SK-N-SH treated with all-trans-retinoic acid at 6 μM for 48 hours (cell line): ENCODE results near the gene C13orf42.

Experiments used
- ATAC-seq: fragments of 200-7000 bp; cut with Tn5 transposase; 3 replicates; pipeline ENCODE4 v1.9.1; 2020; ENCODE audit warnings: mild to moderate bottlenecking, moderate library complexity
- ARNTL ChIP-seq: fragments of 450-650 bp; formaldehyde crosslinking; IDR thresholded peaks from 2 replicates; pipeline ENCODE4 v1.5.0; 2020; ENCODE audit warnings: low read depth, mild to moderate bottlenecking, moderate library complexity, borderline replicate concordance
- BACH2 ChIP-seq: fragments of 250-450 bp; sonication (Bioruptor Pico); IDR thresholded peaks from 2 replicates; pipeline ENCODE4 v1.9.0; 2021; ENCODE audit warnings: mild to moderate bottlenecking, borderline replicate concordance
- CREB5 ChIP-seq: fragments of 250-450 bp; sonication (Bioruptor Pico); IDR thresholded peaks from 2 replicates; pipeline ENCODE4 v1.5.1; 2020; ENCODE audit warnings: low read depth, mild to moderate bottlenecking, moderate library complexity
- CSDC2 ChIP-seq: fragments of 250-450 bp; sonication (Bioruptor Pico); IDR thresholded peaks from 2 replicates; pipeline ENCODE4 v1.5.0; 2020; ENCODE audit warnings: mild to moderate bottlenecking, moderate library complexity
- CSRNP3 ChIP-seq: fragments of 250-450 bp; sonication (Bioruptor Pico); IDR thresholded peaks from 2 replicates; pipeline ENCODE4 v1.5.1; 2021; ENCODE audit warnings: mild to moderate bottlenecking, moderate library complexity
- GLIS3 ChIP-seq: fragments of 250-450 bp; sonication (Bioruptor Pico); IDR thresholded peaks from 2 replicates; pipeline ENCODE4 v1.5.0; 2020; ENCODE audit warnings: mild to moderate bottlenecking, moderate library complexity
- ISL1 ChIP-seq: fragments of 250-450 bp; sonication (Bioruptor Pico); IDR thresholded peaks from 2 replicates; pipeline ENCODE4 v2.1.2; 2022; ENCODE audit warnings: mild to moderate bottlenecking, moderate library complexity
- PATZ1 ChIP-seq: fragments of 250-450 bp; sonication (Bioruptor Pico); IDR thresholded peaks from 2 replicates; pipeline ENCODE4 v1.8.0; 2020; ENCODE audit warnings: mild to moderate bottlenecking, moderate library complexity, borderline replicate concordance
- POU6F1 ChIP-seq: fragments of 250-450 bp; sonication (Bioruptor Pico); IDR thresholded peaks from 2 replicates; pipeline ENCODE4 v1.8.0; 2021; ENCODE audit warnings: low read depth, mild to moderate bottlenecking, moderate library complexity, borderline replicate concordance
- PPARA ChIP-seq: fragments of 250-450 bp; sonication (Bioruptor Pico); IDR thresholded peaks from 2 replicates; pipeline ENCODE4 v1.5.0; 2020; ENCODE audit warnings: mild to moderate bottlenecking, borderline replicate concordance
- RARB ChIP-seq: fragments of 250-450 bp; sonication (Bioruptor Pico); IDR thresholded peaks from 2 replicates; pipeline ENCODE4 v1.8.0; 2021; ENCODE audit warnings: mild to moderate bottlenecking, moderate library complexity
- SNAI2 ChIP-seq: fragments of 250-450 bp; sonication (Bioruptor Pico); IDR thresholded peaks from 2 replicates; pipeline ENCODE4 v1.5.0; 2020; ENCODE audit warnings: mild to moderate bottlenecking, moderate library complexity
- TCF4 ChIP-seq: fragments of 250-450 bp; sonication (Bioruptor Pico); IDR thresholded peaks from 2 replicates; pipeline ENCODE4 v1.8.0; 2021; ENCODE audit warnings: mild to moderate bottlenecking, moderate library complexity, borderline replicate concordance
- TOX ChIP-seq: fragments of 250-450 bp; sonication (Bioruptor Pico); IDR thresholded peaks from 2 replicates; pipeline ENCODE4 v1.8.0; 2021; ENCODE audit warnings: mild to moderate bottlenecking, moderate library complexity, borderline replicate concordance
- TSHZ2 ChIP-seq: fragments of 250-450 bp; sonication (Bioruptor Pico); IDR thresholded peaks from 2 replicates; pipeline ENCODE4 v1.5.0; 2020; ENCODE audit warnings: mild to moderate bottlenecking, moderate library complexity
- ZC3H10 ChIP-seq: fragments of 250-450 bp; sonication (Bioruptor Pico); IDR thresholded peaks from 2 replicates; pipeline ENCODE4 v1.5.1; 2021; ENCODE audit warnings: mild to moderate bottlenecking, moderate library complexity
- ZFP3 ChIP-seq: fragments of 250-450 bp; sonication (Bioruptor Pico); IDR thresholded peaks from 2 replicates; pipeline ENCODE4 v1.5.0; 2020; ENCODE audit warnings: mild to moderate bottlenecking, moderate library complexity
- ZFP30 ChIP-seq: fragments of 450-650 bp; formaldehyde crosslinking; IDR thresholded peaks from 2 replicates; pipeline ENCODE4 v1.5.0; 2022; ENCODE audit warnings: mild to moderate bottlenecking, moderate library complexity
- ZNF565 ChIP-seq: fragments of 450-650 bp; formaldehyde crosslinking; conservative IDR thresholded peaks from 2 replicates; pipeline ENCODE4 v1.5.0; 2020; ENCODE audit warnings: low read depth, mild to moderate bottlenecking, moderate library complexity
- ZNF70 ChIP-seq: fragments of 450-650 bp; formaldehyde crosslinking; IDR thresholded peaks from 2 replicates; pipeline ENCODE4 v1.5.0; 2020; ENCODE audit warnings: mild to moderate bottlenecking, moderate library complexity
- ZNF8 ChIP-seq: fragments of 450-650 bp; formaldehyde crosslinking; IDR thresholded peaks from 2 replicates; pipeline ENCODE4 v1.5.0; 2020; ENCODE audit warnings: mild to moderate bottlenecking, moderate library complexity

C13orf42 gene

GRCh38 chr13:51111174-51111573 is at the start of gene C13orf42:
Gene C13orf42 (minus strand): TSS chr13:51111274. CDS start chr13:51111209, 65 bp downstream.
- TF ChIP-seq POU6F1 (CRISPR knock-in tag): no peak
- no peak for TF ChIP-seq TOX (CRISPR knock-in tag)
- no peak for TF ChIP-seq BACH2 (CRISPR knock-in tag)
- no peak for TF ChIP-seq ZNF565 (CRISPR knock-in tag)
- no peak for TF ChIP-seq CSDC2
- TF ChIP-seq ZFP3 (CRISPR knock-in tag): no peak
- no peak for TF ChIP-seq CREB5 (CRISPR knock-in tag)
- no peak for TF ChIP-seq PATZ1 (CRISPR knock-in tag)
- no peak for ATAC-seq

- ATAC-seq: no peak
- no peak for TF ChIP-seq ARNTL
- TF ChIP-seq TCF4: no peak
- TF ChIP-seq ZNF8 (CRISPR knock-in tag): no peak
- no peak for TF ChIP-seq GLIS3
- no peak for TF ChIP-seq ZFP3 (CRISPR knock-in tag)
- no peak for TF ChIP-seq CSDC2
- TF ChIP-seq SNAI2 (CRISPR knock-in tag): no peak
- TF ChIP-seq ISL1 (CRISPR knock-in tag): no peak
Observed at GRCh38 chr13:51158880-51159518, 47.9 kb upstream of the C13orf42 start.

GRCh38 chr13:51158365-51158764 is 47.3 kb upstream of the C13orf42 start:
- no peak; the same call in 2 of the 3 replicates for ATAC-seq
- TF ChIP-seq ISL1 (CRISPR knock-in tag) (no peak), CSRNP3 (no peak), TCF4 (no peak), PATZ1 (CRISPR knock-in tag) (no peak), ZFP3 (CRISPR knock-in tag) (no peak), PPARA (CRISPR knock-in tag) (no peak), POU6F1 (CRISPR knock-in tag) (no peak), SNAI2 (CRISPR knock-in tag) (no peak), GLIS3 (no peak), ARNTL (no peak), ZNF8 (CRISPR knock-in tag) (no peak), ZFP30 (CRISPR knock-in tag) (no peak), TSHZ2 (CRISPR knock-in tag) (no peak), CSDC2 (no peak), TOX (CRISPR knock-in tag) (no peak), ZNF70 (CRISPR knock-in tag) (no peak), RARB (CRISPR knock-in tag) (no peak), ZC3H10 (CRISPR knock-in tag) (no peak), ZNF565 (CRISPR knock-in tag) (no peak), BACH2 (CRISPR knock-in tag) (no peak)
